Fibroblast of lung (primary cell): ENCODE data around the gene PARVG. TPM values are rescaled to one million over a fixed set of nuclear protein-coding genes. Genes with fewer than 3 reads are reported as not detected.

ENCODE experiments used
- DNase-seq, 2 donors: peaks; one replicate each; pipeline versions ENCODE4 v3.0.0 to v3.0.0-alpha.2; 2010; ENCODE audit warnings: low read depth in 2 of 2
- H2AFZ ChIP-seq: 2 replicates; pipeline ENCODE4 v1.5.1; 2012; ENCODE audit warnings: low read length, control low read depth, inconsistent platforms
- H3K27ac ChIP-seq: 2 replicates; pipeline ENCODE4 v1.5.1; 2011; ENCODE audit warnings: low read length, control low read depth; ENCODE audit not compliant: insufficient read depth
- H3K27me3 ChIP-seq: 2 replicates; pipeline ENCODE4 v1.5.1; 2011; ENCODE audit warnings: mild to moderate bottlenecking, low read length; ENCODE audit not compliant: control insufficient read depth, insufficient read depth
- H3K36me3 ChIP-seq: 2 replicates; pipeline ENCODE4 v1.5.1; 2011; ENCODE audit warnings: low read length; ENCODE audit not compliant: control insufficient read depth, insufficient read depth
- H3K4me1 ChIP-seq: 2 replicates; pipeline ENCODE4 v1.5.1; 2011; ENCODE audit warnings: low read length; ENCODE audit not compliant: control insufficient read depth, insufficient read depth; ENCODE audit errors: extremely low read depth
- H3K4me2 ChIP-seq: 2 replicates; pipeline ENCODE4 v1.5.1; 2011; ENCODE audit warnings: low read length, control low read depth; ENCODE audit not compliant: insufficient read depth; ENCODE audit errors: extremely low read depth
- H3K4me3 ChIP-seq, 4 experiments: fragments of 200-600 bp in 1 of 4; sonication (generic) in 1 of 4; replicated peaks in 1 of 4; 2 replicates each; pipeline ENCODE4 v1.5.1; 2011 to 2016; ENCODE audit warnings: low read length in 4 of 4, low read depth in 3 of 4, mild to moderate bottlenecking in 3 of 4, control low read depth in 2 of 4, inconsistent platforms in 1 of 4, mixed read lengths in 1 of 4; ENCODE audit not compliant: insufficient read depth in 1 of 4; ENCODE audit errors: control extremely low read depth in 1 of 4
- H3K79me2 ChIP-seq: 2 replicates; pipeline ENCODE4 v1.5.1; 2012; ENCODE audit warnings: mild to moderate bottlenecking, low read length, inconsistent platforms; ENCODE audit not compliant: control insufficient read depth, insufficient read depth
- H3K9ac ChIP-seq: 2 replicates; pipeline ENCODE4 v1.5.1; 2011; ENCODE audit warnings: mild to moderate bottlenecking, low read length, control low read depth; ENCODE audit not compliant: insufficient read depth
- H3K9me3 ChIP-seq: 2 replicates; pipeline ENCODE4 v1.5.1; 2012; ENCODE audit warnings: low read depth, low read length; ENCODE audit not compliant: control insufficient read depth, insufficient read depth
- H4K20me1 ChIP-seq: 2 replicates; pipeline ENCODE4 v1.5.1; 2011; ENCODE audit warnings: low read length; ENCODE audit not compliant: control insufficient read depth, insufficient read depth; ENCODE audit errors: extremely low read depth
- CTCF ChIP-seq, 2 donors: IDR thresholded peaks in 1 of 2; conservative IDR thresholded peaks in 1 of 2; 1 replicate in 1 of 2; 2 replicates in 1 of 2; pipeline ENCODE4 v1.5.1; 2011 to 2012; ENCODE audit warnings: low read length in 2 of 2, control low read depth in 1 of 2, inconsistent platforms in 1 of 2, low read depth in 1 of 2, mild to moderate bottlenecking in 1 of 2
- EZH2 ChIP-seq: IDR thresholded peaks from 2 replicates; pipeline ENCODE4 v1.5.1; 2012; ENCODE audit warnings: low read length, control low read depth, mild to moderate bottlenecking; ENCODE audit errors: missing control alignments
- polyA plus RNA-seq, 2 donors: library from polyadenylated mRNA; depleted of rRNA in 1 of 2; stranded (reverse) in 1 of 2; unstranded in 1 of 2; fragments of >200 nt; gene quantifications; 2 replicates each; pipeline ENCODE4 v1.2.1, GENCODE V29; 2011 to 2012; ENCODE audit warnings: missing spikeins in 1 of 2
- total RNA-seq: library from RNA; depleted of rRNA; stranded (reverse); fragments of >200 nt; gene quantifications from 2 replicates; pipeline ENCODE4 v1.2.1, GENCODE V29; 2014

The PARVG gene
- total and polyA plus RNA-seq, 2 donors (not counting 1 experiment from before 2014, with no cell fraction given), result not detected

GRCh38 chr22:44175676-44176075, 5.0 kb upstream of the PARVG start:
- TF ChIP-seq EZH2 (no peak), CTCF (conservative IDR thresholded peaks at IDR 0.05 in 1 of 2, IDR thresholded peaks at IDR 0.05 in 1 of 2; ENCODE audit: low read depth in 1 of 2, low read length in 2 of 2) (no peak)
- Histone ChIP-seq H3K4me2 (no peak overlapping the region), H3K9me3 (no peaks in the 10 kb centered on the region), H3K4me1 (no peaks in the 10 kb centered on the region), H2AFZ (no peak overlapping the region), H3K27ac (no peak overlapping the region), H3K27me3 (peaks cover 8% of the 10 kb centered on the region), H3K4me3 (no peak overlapping the region), H3K36me3 (no peaks in the 10 kb centered on the region), H3K79me2 (no peaks in the 10 kb centered on the region), H3K9ac (no peak overlapping the region), H4K20me1 (no peaks in the 10 kb centered on the region)
- no peak for DNase-seq

- H3K27me3 ChIP-seq, result peaks cover 8% of the 10 kb centered on the region
- H3K9ac ChIP-seq, result no peak overlapping the region
- no peaks in the 10 kb centered on the region for H3K36me3 ChIP-seq
- H3K27ac ChIP-seq, result no peak overlapping the region
- no peak for DNase-seq
- no peak overlapping the region for H3K4me3 ChIP-seq
- no peaks in the 10 kb centered on the region for H3K4me1 ChIP-seq
- no peak overlapping the region for H2AFZ ChIP-seq
- no peak for TF ChIP-seq EZH2
- TF ChIP-seq CTCF (conservative IDR thresholded peaks at IDR 0.05 in 1 of 2, IDR thresholded peaks at IDR 0.05 in 1 of 2; ENCODE audit: low read depth in 1 of 2, low read length in 2 of 2), result no peak
- no peaks in the 10 kb centered on the region for H3K9me3 ChIP-seq
- no peak overlapping the region for H3K4me2 ChIP-seq
- no peaks in the 10 kb centered on the region for H4K20me1 ChIP-seq
- no peaks in the 10 kb centered on the region for H3K79me2 ChIP-seq
Observed at GRCh38 chr22:44179196-44179988, 1.3 kb upstream of the PARVG start.

GRCh38 chr22:44179989-44180705, 578 bp upstream of the PARVG start:
- Histone ChIP-seq H3K4me2 (no peak overlapping the region), H3K27me3 (peaks cover 8% of the 10 kb centered on the region), H3K27ac (no peak overlapping the region), H3K9ac (no peak overlapping the region), H3K9me3 (no peaks in the 10 kb centered on the region), H4K20me1 (no peaks in the 10 kb centered on the region), H3K36me3 (no peaks in the 10 kb centered on the region), H3K4me1 (no peaks in the 10 kb centered on the region), H3K4me3 (no peak overlapping the region), H2AFZ (no peak overlapping the region), H3K79me2 (no peaks in the 10 kb centered on the region)
- no peak for TF ChIP-seq EZH2
- no peak for TF ChIP-seq CTCF (conservative IDR thresholded peaks at IDR 0.05 in 1 of 2, IDR thresholded peaks at IDR 0.05 in 1 of 2; ENCODE audit: low read depth in 1 of 2, low read length in 2 of 2)
- DNase-seq, result no peak
